ENCODE results near the gene BMPR1A.

DNA sequence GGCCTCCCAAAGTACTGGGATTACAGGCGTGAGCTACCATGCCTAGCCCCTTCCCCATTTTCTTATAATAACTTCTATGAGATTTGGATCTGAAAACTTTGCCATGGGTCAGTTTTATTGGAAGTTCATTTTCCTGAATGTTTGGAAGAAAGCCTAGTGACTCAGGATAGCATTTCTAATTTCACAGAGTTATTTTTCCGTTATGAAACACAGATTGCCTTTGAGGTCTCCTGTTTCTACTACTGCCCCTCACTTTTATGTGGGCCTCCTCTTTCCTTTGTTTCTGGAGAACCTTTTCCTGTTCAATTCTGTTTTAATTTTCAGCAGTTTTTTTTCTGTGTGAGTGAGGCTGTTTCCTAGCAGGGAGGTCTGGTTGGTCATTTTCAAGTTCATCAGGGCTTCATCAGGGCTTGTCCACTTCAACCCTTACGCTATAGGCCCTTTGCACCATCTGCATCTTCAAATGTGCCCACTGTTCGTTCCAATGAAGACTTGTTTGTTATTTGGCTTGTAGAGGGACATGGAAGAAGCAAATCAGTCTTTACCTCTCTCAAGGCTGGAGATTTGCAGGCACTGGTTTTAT is 58.7 kb downstream of the BMPR1A start:
- TF ChIP-seq, protein P1, sequence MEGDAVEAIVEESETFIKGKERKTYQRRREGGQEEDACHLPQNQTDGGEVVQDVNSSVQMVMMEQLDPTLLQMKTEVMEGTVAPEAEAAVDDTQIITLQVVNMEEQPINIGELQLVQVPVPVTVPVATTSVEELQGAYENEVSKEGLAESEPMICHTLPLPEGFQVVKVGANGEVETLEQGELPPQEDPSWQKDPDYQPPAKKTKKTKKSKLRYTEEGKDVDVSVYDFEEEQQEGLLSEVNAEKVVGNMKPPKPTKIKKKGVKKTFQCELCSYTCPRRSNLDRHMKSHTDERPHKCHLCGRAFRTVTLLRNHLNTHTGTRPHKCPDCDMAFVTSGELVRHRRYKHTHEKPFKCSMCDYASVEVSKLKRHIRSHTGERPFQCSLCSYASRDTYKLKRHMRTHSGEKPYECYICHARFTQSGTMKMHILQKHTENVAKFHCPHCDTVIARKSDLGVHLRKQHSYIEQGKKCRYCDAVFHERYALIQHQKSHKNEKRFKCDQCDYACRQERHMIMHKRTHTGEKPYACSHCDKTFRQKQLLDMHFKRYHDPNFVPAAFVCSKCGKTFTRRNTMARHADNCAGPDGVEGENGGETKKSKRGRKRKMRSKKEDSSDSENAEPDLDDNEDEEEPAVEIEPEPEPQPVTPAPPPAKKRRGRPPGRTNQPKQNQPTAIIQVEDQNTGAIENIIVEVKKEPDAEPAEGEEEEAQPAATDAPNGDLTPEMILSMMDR (IDR thresholded peaks at IDR 0.05; ENCODE audit: insufficient read depth, low read length): no peak
- TF ChIP-seq, protein P2, sequence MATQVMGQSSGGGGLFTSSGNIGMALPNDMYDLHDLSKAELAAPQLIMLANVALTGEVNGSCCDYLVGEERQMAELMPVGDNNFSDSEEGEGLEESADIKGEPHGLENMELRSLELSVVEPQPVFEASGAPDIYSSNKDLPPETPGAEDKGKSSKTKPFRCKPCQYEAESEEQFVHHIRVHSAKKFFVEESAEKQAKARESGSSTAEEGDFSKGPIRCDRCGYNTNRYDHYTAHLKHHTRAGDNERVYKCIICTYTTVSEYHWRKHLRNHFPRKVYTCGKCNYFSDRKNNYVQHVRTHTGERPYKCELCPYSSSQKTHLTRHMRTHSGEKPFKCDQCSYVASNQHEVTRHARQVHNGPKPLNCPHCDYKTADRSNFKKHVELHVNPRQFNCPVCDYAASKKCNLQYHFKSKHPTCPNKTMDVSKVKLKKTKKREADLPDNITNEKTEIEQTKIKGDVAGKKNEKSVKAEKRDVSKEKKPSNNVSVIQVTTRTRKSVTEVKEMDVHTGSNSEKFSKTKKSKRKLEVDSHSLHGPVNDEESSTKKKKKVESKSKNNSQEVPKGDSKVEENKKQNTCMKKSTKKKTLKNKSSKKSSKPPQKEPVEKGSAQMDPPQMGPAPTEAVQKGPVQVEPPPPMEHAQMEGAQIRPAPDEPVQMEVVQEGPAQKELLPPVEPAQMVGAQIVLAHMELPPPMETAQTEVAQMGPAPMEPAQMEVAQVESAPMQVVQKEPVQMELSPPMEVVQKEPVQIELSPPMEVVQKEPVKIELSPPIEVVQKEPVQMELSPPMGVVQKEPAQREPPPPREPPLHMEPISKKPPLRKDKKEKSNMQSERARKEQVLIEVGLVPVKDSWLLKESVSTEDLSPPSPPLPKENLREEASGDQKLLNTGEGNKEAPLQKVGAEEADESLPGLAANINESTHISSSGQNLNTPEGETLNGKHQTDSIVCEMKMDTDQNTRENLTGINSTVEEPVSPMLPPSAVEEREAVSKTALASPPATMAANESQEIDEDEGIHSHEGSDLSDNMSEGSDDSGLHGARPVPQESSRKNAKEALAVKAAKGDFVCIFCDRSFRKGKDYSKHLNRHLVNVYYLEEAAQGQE (IDR thresholded peaks at IDR 0.05; ENCODE audit: insufficient replicate concordance, low read depth): no peak
- TF ChIP-seq POLR2AphosphoS5 (IDR thresholded peaks at IDR 0.05; ENCODE audit: low read depth): no peak
- no peak for TF ChIP-seq GABPA (IDR thresholded peaks at IDR 0.05; ENCODE audit: low read depth)
- no peak for TF ChIP-seq SPI1 (IDR thresholded peaks at IDR 0.05; ENCODE audit: borderline replicate concordance, low read depth)
